Lower leg skin (tissue), 3 donors: Measurements from ENCODE around the gene FHL2.

ENCODE experiments used
- CTCF ChIP-seq, 3 donors: fragments of 450-650 bp; IDR thresholded peaks; one replicate each; pipeline ENCODE4 v1.5.1; 2016; ENCODE audit warnings: antibody characterized with exemption in 3 of 3, mild to moderate bottlenecking in 3 of 3, moderate library complexity in 2 of 3
- POLR2A ChIP-seq, 2 donors: fragments of 450-650 bp; IDR thresholded peaks; one replicate each; pipeline ENCODE4 v1.6.1; 2016 to 2017; ENCODE audit warnings: antibody characterized with exemption in 2 of 2, mild to moderate bottlenecking in 1 of 2, moderate library complexity in 1 of 2

GRCh38 chr2:105384216-105384615, 14.6 kb downstream of the FHL2 start:
- TF ChIP-seq CTCF (IDR thresholded peaks at IDR 0.05) (no peak), POLR2A (IDR thresholded peaks at IDR 0.05) (no peak)
